ENCODE measurements around the gene MRGPRF.

GRCh38 chr11:69060806-69061712, 48.0 kb upstream of the MRGPRF start:
- TF ChIP-seq CEBPB (IDR thresholded peaks at IDR 0.05; ENCODE audit: low read depth) (no peak), EZH2 (IDR thresholded peaks at IDR 0.05) (no peak), POLR2A (IDR thresholded peaks at IDR 0.05; ENCODE audit: borderline replicate concordance, extremely low read depth, insufficient read depth, insufficient read length) (no peak), TCF7L2 (IDR thresholded peaks at IDR 0.05; ENCODE audit: borderline replicate concordance, extremely low read depth, insufficient read depth, insufficient read length) (no peak), POLR2AphosphoS5 (IDR thresholded peaks at IDR 0.05; ENCODE audit: low read depth, low read length) (no peak), REST (IDR thresholded peaks at IDR 0.05; ENCODE audit: low read depth) (no peak), EZH2phosphoT487 (IDR thresholded peaks at IDR 0.05; ENCODE audit: borderline replicate concordance) (no peak), RAD21 (IDR thresholded peaks at IDR 0.05; ENCODE audit: low read depth) (no peak), SIN3A (IDR thresholded peaks at IDR 0.05; ENCODE audit: low read depth) (no peak), JUND (IDR thresholded peaks at IDR 0.05) (no peak)
- TF ChIP-seq, protein P1, sequence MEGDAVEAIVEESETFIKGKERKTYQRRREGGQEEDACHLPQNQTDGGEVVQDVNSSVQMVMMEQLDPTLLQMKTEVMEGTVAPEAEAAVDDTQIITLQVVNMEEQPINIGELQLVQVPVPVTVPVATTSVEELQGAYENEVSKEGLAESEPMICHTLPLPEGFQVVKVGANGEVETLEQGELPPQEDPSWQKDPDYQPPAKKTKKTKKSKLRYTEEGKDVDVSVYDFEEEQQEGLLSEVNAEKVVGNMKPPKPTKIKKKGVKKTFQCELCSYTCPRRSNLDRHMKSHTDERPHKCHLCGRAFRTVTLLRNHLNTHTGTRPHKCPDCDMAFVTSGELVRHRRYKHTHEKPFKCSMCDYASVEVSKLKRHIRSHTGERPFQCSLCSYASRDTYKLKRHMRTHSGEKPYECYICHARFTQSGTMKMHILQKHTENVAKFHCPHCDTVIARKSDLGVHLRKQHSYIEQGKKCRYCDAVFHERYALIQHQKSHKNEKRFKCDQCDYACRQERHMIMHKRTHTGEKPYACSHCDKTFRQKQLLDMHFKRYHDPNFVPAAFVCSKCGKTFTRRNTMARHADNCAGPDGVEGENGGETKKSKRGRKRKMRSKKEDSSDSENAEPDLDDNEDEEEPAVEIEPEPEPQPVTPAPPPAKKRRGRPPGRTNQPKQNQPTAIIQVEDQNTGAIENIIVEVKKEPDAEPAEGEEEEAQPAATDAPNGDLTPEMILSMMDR (IDR thresholded peaks at IDR 0.05 in 2 of 3, conservative IDR thresholded peaks at IDR 0.05 in 1 of 3; ENCODE audit: borderline replicate concordance in 1 of 3, insufficient read depth in 1 of 3, low read depth in 2 of 3, low read length in 2 of 3), result no peak
- TF ChIP-seq, protein P2, sequence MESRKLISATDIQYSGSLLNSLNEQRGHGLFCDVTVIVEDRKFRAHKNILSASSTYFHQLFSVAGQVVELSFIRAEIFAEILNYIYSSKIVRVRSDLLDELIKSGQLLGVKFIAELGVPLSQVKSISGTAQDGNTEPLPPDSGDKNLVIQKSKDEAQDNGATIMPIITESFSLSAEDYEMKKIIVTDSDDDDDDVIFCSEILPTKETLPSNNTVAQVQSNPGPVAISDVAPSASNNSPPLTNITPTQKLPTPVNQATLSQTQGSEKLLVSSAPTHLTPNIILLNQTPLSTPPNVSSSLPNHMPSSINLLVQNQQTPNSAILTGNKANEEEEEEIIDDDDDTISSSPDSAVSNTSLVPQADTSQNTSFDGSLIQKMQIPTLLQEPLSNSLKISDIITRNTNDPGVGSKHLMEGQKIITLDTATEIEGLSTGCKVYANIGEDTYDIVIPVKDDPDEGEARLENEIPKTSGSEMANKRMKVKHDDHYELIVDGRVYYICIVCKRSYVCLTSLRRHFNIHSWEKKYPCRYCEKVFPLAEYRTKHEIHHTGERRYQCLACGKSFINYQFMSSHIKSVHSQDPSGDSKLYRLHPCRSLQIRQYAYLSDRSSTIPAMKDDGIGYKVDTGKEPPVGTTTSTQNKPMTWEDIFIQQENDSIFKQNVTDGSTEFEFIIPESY (IDR thresholded peaks at IDR 0.05; ENCODE audit: extremely low read depth, insufficient replicate concordance, low read length), result no peak
- TF ChIP-seq, protein P3, sequence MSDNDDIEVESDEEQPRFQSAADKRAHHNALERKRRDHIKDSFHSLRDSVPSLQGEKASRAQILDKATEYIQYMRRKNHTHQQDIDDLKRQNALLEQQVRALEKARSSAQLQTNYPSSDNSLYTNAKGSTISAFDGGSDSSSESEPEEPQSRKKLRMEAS (IDR thresholded peaks at IDR 0.05), result no peak
